ENCODE results near the gene NUTF2. TPM values are rescaled to one million over a fixed set of nuclear protein-coding genes. Genes with fewer than 3 reads are reported as not detected.
A peak's percentile ranks its signal among the peaks of the same experiment; 100 is the strongest.
"Not testable (repeated sequence)": the region's sequence is repeated elsewhere in the genome, so short reads cannot be mapped to it uniquely, and the experiment has no call there.

The NUTF2 gene
- polyA plus RNA-seq, 1 donor = 120 TPM

DNA sequence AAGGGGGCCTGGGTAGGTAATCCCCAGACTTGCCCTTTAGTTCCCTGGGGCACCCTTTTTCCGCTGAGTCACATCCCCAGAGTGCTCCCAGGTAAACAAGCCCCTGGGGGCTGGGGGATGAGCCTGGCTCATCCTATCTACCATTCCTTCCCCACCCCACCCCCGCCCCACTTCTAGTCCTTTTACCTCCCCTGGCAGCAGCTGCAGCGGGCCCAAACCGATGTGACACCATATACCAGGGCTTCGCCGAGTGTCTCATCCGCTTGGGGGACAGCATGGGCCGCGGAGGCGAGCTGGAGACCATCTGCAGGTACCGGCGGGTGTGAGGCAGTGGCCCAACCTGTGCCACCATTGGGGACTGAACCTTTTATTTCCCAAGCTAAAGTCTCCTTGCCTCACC, 38.8 kb downstream of the NUTF2 start:
- DNase-seq (ENCODE audit: low read depth) = no peak

- DNase-seq (ENCODE audit: low read depth) = no peak
Measured at GRCh38 chr16:67885976-67886375, 39.2 kb downstream of the NUTF2 start.

GRCh38 chr16:67886387-67886786, 39.7 kb downstream of the NUTF2 start:
- no peak for DNase-seq (ENCODE audit: low read depth)

DNA sequence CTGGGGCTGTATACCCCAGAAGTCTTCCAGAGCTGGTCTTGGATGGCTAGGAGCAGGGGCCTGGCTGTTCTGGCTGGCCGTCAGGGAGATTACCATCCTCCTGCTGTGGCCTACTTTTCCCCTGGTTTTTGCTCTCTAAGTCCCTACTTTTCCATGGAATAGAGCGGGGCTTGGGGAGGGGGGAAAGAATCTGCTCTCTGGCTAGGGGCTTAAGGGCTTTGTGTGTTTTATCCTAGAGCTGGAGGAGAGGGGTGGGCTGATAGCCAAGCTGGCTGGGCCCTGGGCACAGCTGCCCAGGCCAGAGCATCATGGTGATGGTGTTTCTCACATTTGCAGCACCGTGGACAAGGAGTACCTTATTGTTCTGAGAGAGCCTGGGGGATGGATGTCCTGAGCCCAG, 41.6 kb downstream of the NUTF2 start:
- no peak for DNase-seq (ENCODE audit: low read depth)

GRCh38 chr16:67892375-67892774, 45.6 kb downstream of the NUTF2 start:
- no peak for DNase-seq (ENCODE audit: low read depth)

- DNase-seq (ENCODE audit: low read depth) = peak; percentile 85
Measured at GRCh38 chr16:67892899-67893742, 46.4 kb downstream of the NUTF2 start, which contains the start of gene PSKH1. TSS of gene PSKH1 (plus strand) at chr16:67893254. CDS start at chr16:67908750, 15,496 bp downstream.

GRCh38 chr16:67893743-67894399, 47.1 kb downstream of the NUTF2 start:
- DNase-seq (ENCODE audit: low read depth) = no peak

GRCh38 chr16:67897231-67897630, 50.5 kb downstream of the NUTF2 start:
- no peak for DNase-seq (ENCODE audit: low read depth)

DNA sequence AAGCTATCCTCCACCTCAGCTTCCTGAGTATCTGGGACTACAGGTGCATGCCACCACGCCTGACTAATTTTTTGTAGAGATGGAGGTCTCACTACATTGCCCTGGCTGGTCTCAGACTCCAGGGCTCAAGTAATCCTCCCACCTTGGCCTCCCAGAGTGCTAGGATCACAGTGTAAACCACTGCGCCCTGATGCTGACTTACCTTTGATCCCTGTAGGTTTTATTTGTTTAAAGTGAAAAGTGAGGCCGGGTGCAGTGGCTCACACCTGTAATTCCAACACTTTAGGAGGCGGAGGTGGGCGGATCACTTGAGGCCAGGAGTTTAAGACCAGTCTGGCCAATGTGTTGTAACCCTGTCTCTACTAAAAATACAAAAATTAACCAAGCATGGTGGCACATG, 55.0 kb downstream of the NUTF2 start:
- DNase-seq (ENCODE audit: low read depth) = no peak

- no peak for DNase-seq (ENCODE audit: low read depth)
Measured at GRCh38 chr16:67902831-67903230, 56.1 kb downstream of the NUTF2 start.

- no peak for DNase-seq (ENCODE audit: low read depth)
Measured at GRCh38 chr16:67907397-67908180, 60.9 kb downstream of the NUTF2 start.

- DNase-seq (ENCODE audit: low read depth) = no peak
Measured at GRCh38 chr16:67909056-67909742, 62.5 kb downstream of the NUTF2 start.

- DNase-seq (ENCODE audit: low read depth) = no peak
Measured at GRCh38 chr16:67910158-67910557, 63.4 kb downstream of the NUTF2 start.

- no peak for DNase-seq (ENCODE audit: low read depth)
Measured at GRCh38 chr16:67914758-67915495, 68.2 kb downstream of the NUTF2 start.

GRCh38 chr16:67915496-67915769, 68.7 kb downstream of the NUTF2 start:
- not testable (repeated sequence) for DNase-seq (ENCODE audit: low read depth)

- no peak for DNase-seq (ENCODE audit: low read depth)
Measured at GRCh38 chr16:67915831-67916723, 69.3 kb downstream of the NUTF2 start.

- no peak for DNase-seq (ENCODE audit: low read depth)
Measured at GRCh38 chr16:67917140-67917851, 70.6 kb downstream of the NUTF2 start.

DNA sequence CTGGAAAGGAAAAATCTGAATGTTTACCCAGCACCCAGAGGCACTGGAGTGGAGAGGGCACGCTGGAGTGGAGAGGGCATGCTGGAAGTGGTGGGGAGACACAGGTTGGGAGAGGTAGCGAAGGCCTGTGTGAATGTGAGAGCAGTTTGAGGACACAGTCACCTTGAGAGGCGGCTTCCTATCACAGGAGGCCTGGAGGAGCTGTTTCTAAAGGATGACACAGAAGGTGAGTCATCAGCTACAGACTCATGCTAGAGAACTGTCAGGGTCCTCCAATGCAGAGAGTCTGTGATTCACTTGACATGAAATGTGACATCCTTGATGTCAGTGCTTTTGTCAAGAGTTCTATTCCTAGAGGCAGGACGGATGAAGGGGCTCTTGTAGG, 71.1 kb downstream of the NUTF2 start:
- no peak for DNase-seq (ENCODE audit: low read depth)

GRCh38 chr16:67919622-67920221, 73.0 kb downstream of the NUTF2 start:
- DNase-seq (ENCODE audit: low read depth) = no peak
